Endothelial cell of umbilical vein (primary cell): ENCODE data around the gene MYO1F. TPM values are rescaled to one million over a fixed set of nuclear protein-coding genes. Genes with fewer than 3 reads are reported as not detected.
A peak's percentile ranks its signal among the peaks of the same experiment; 100 is the strongest.

Source experiments
- BruUV-seq: library from RNA; stranded (reverse); fragments of 400-500 nt; replicated peaks from 2 replicates; lab custom pipeline; 2021; lab: Mats Ljungman, UMichigan
- CTCF ChIA-PET: fragments of 300-600, 350-600 bp; sonication (Branson Sonifier 250); formaldehyde crosslinking; loops from one replicate; lab custom pipeline; 2021; ENCODE audit warnings: antibody characterized with exemption, inconsistent platforms; lab: Charles Lee
- POLR2A ChIA-PET: fragments of 300-600, 350-600 bp; sonication (Branson Sonifier 250); formaldehyde crosslinking; loops from one replicate; lab custom pipeline; 2021; ENCODE audit warnings: antibody characterized with exemption, inconsistent platforms; lab: Charles Lee
- DNase-seq: peaks from one replicate; pipeline ENCODE4 v3.0.0-alpha.2; 2011; ENCODE audit warnings: low read depth, low spot score
- FAIRE-seq: peaks from 2 replicates; lab custom pipeline; 2011; peaks lifted over from hg19 to GRCh38; lab: Jason Lieb, UNC
- H2AFZ ChIP-seq: 2 replicates; pipeline ENCODE4 v1.6.0; 2012; ENCODE audit warnings: low read depth, low read length, control low read depth, inconsistent platforms
- H3K27ac ChIP-seq: 2 replicates; pipeline ENCODE4 v1.5.1; 2011; ENCODE audit warnings: low read depth, mild to moderate bottlenecking, control low read depth, low read length, moderate library complexity; ENCODE audit not compliant: insufficient read depth
- H3K27me3 ChIP-seq, 2 experiments: 2 replicates each; pipeline versions ENCODE4 v1.6.0 to v1.6.1; 2011; ENCODE audit warnings: low read length in 2 of 2, mixed read lengths in 1 of 2; ENCODE audit not compliant: control insufficient read depth in 2 of 2, insufficient read depth in 2 of 2
- H3K36me3 ChIP-seq, 2 experiments: 2 replicates in 1 of 2; 3 replicates in 1 of 2; pipeline ENCODE4 v1.5.1; 2011; ENCODE audit warnings: low read length in 2 of 2, mild to moderate bottlenecking in 1 of 2, moderate library complexity in 1 of 2; ENCODE audit not compliant: control insufficient read depth in 2 of 2, insufficient read depth in 2 of 2; ENCODE audit errors: extremely low read depth in 1 of 2
- H3K4me1 ChIP-seq: 3 replicates; pipeline ENCODE4 v1.5.1; 2011; ENCODE audit warnings: mild to moderate bottlenecking, low read length; ENCODE audit not compliant: control insufficient read depth, insufficient read depth; ENCODE audit errors: extremely low read depth
- H3K4me2 ChIP-seq: 2 replicates; pipeline ENCODE4 v1.6.1; 2011; ENCODE audit warnings: low read length, control low read depth, mixed read lengths; ENCODE audit not compliant: insufficient read depth
- H3K4me3 ChIP-seq, 3 experiments: fragments of 200-600 bp in 1 of 3; sonication (generic), shearing (Covaris generic) in 1 of 3; replicated peaks in 1 of 3; 2 replicates each; pipeline ENCODE4 v1.5.1; 2011 to 2016; ENCODE audit warnings: control low read depth in 3 of 3, low read length in 3 of 3, mild to moderate bottlenecking in 2 of 3, inconsistent platforms in 1 of 3, low read depth in 1 of 3, moderate library complexity in 1 of 3; ENCODE audit not compliant: insufficient read depth in 1 of 3
- H3K79me2 ChIP-seq: 2 replicates; pipeline ENCODE4 v1.6.0; 2012; ENCODE audit warnings: low read length, inconsistent platforms; ENCODE audit not compliant: control insufficient read depth, insufficient read depth
- H3K9ac ChIP-seq: replicated peaks from 2 replicates; pipeline ENCODE3; 2011; ENCODE audit warnings: low read length, control low read depth; ENCODE audit not compliant: insufficient read depth; ENCODE audit errors: extremely low read depth
- H3K9me1 ChIP-seq: replicated peaks from 3 replicates; pipeline ENCODE4 v1.6.0; 2011; ENCODE audit warnings: mild to moderate bottlenecking, low read length; ENCODE audit not compliant: control insufficient read depth, insufficient read depth; ENCODE audit errors: extremely low read depth
- H3K9me3 ChIP-seq: replicated peaks from 2 replicates; pipeline ENCODE4 v1.5.1; 2012; ENCODE audit warnings: low read length, inconsistent platforms; ENCODE audit not compliant: control insufficient read depth, insufficient read depth
- H4K20me1 ChIP-seq: replicated peaks from 2 replicates; pipeline ENCODE3; 2011; ENCODE audit warnings: mild to moderate bottlenecking, low read length; ENCODE audit not compliant: control insufficient read depth, insufficient read depth; ENCODE audit errors: extremely low read depth
- CTCF ChIP-seq, 2 donors: IDR thresholded peaks; 1 replicate in 1 of 2; 2 replicates in 1 of 2; pipeline ENCODE4 v1.5.1; 2011; ENCODE audit warnings: low read length in 2 of 2, mild to moderate bottlenecking in 2 of 2, moderate library complexity in 2 of 2, control low read depth in 1 of 2, inconsistent platforms in 1 of 2, low read depth in 1 of 2; ENCODE audit not compliant: insufficient read depth in 1 of 2; ENCODE audit errors: extremely low read depth in 1 of 2
- EZH2 ChIP-seq: IDR thresholded peaks from 2 replicates; pipeline ENCODE4 v1.6.1; 2012; ENCODE audit warnings: borderline replicate concordance, low read depth, mild to moderate bottlenecking, moderate library complexity, low read length, inconsistent platforms; ENCODE audit not compliant: severe bottlenecking
- FOS ChIP-seq: IDR thresholded peaks from 2 replicates; pipeline ENCODE4 v1.6.1; 2011; ENCODE audit warnings: mild to moderate bottlenecking, low read length, moderate library complexity, borderline replicate concordance; ENCODE audit not compliant: insufficient read depth
- GATA2 ChIP-seq: IDR thresholded peaks from 2 replicates; pipeline ENCODE4 v1.7.0; 2011; ENCODE audit warnings: low read depth, mild to moderate bottlenecking, moderate library complexity, mixed read lengths, low read length; ENCODE audit not compliant: insufficient read length, insufficient read depth
- JUN ChIP-seq: IDR thresholded peaks from 2 replicates; pipeline ENCODE4 v1.6.1; 2011; ENCODE audit warnings: borderline replicate concordance, low read depth; ENCODE audit not compliant: insufficient read length, insufficient read depth
- MAX ChIP-seq: IDR thresholded peaks from 2 replicates; pipeline ENCODE4 v1.6.1; 2011; ENCODE audit not compliant: insufficient read depth, insufficient read length
- MYC ChIP-seq: IDR thresholded peaks from one replicate; pipeline ENCODE4 v1.6.1; 2011; ENCODE audit warnings: mild to moderate bottlenecking, low read depth, low read length
- POLR2A ChIP-seq: IDR thresholded peaks from 2 replicates; pipeline ENCODE4 v1.6.1; 2012; ENCODE audit warnings: low read depth, mild to moderate bottlenecking, control low read depth, low read length
- POLR2AphosphoS5 ChIP-seq: IDR thresholded peaks from 2 replicates; pipeline ENCODE4 v1.6.1; 2012; ENCODE audit warnings: low read depth, mild to moderate bottlenecking, control low read depth, low read length, moderate library complexity; ENCODE audit not compliant: insufficient read depth
- dilution Hi-C: fragments of 300-500 bp; cut with MboI; formaldehyde crosslinking; loops from one replicate; pipeline ENCODE4 v1.15.0; 2019; ENCODE audit warnings: low sequenced_read_pairs; ENCODE audit not compliant: extremely low pct_ligation_motif_present
- intact Hi-C: fragments of 100-400 bp; cut with micrococcal nuclease; formaldehyde crosslinking; loops from one replicate; pipeline ENCODE4 v1.10.0; 2022
- polyA plus RNA-seq, 4 experiments: library from polyadenylated mRNA; depleted of rRNA in 3 of 4; stranded (reverse) in 3 of 4; unstranded in 1 of 4; fragments of >200 nt; gene quantifications; 2 replicates each; pipeline versions ENCODE4 v1.2.1 to v1.2.3, GENCODE V29; 2011 to 2012; ENCODE audit warnings: missing spikeins in 1 of 4
- total RNA-seq: library from RNA; stranded (reverse); gene quantifications from 2 replicates; pipeline ENCODE4 v1.2.3, GENCODE V29; 2021

MYO1F gene
- total and polyA plus RNA-seq, 2 donors (not counting 3 experiments of a cell fraction or from before 2014, with no cell fraction given) = 0.22 to 0.39 TPM

GRCh38 chr19:8486661-8487136 lies 90.5 kb downstream of the MYO1F start:
- dilution Hi-C loops = no loop called here
- intact Hi-C loops = no loop called here
- H3K9me3 ChIP-seq = no peaks in the 10 kb centered on the region
- TF ChIP-seq JUN (no peak), GATA2 (no peak), MAX (no peak), POLR2AphosphoS5 (no peak), FOS (no peak)
- H2AFZ ChIP-seq = no peak overlapping the region
- H3K9ac ChIP-seq = no peak overlapping the region
- H3K4me3 ChIP-seq = no peak overlapping the region
- FAIRE-seq = no peak
- no TSS peak for BruUV-seq
- POLR2A ChIA-PET = no interaction called here
- H4K20me1 ChIP-seq = peaks cover 2% of the 10 kb centered on the region
- peaks cover 37 to 59% of the 10 kb centered on the region in 2 experiments for H3K36me3 ChIP-seq
- no peak for DNase-seq
- H3K27me3 ChIP-seq = no peaks in the 10 kb centered on the region
- H3K27ac ChIP-seq = no peak overlapping the region
- no peaks in the 10 kb centered on the region for H3K4me1 ChIP-seq
- CTCF ChIA-PET = no interaction called here
- H3K79me2 ChIP-seq = peaks cover 14% of the 10 kb centered on the region
- H3K9me1 ChIP-seq = no peaks in the 10 kb centered on the region
- H3K4me2 ChIP-seq = no peak overlapping the region

- ChIA-PET POLR2A (no interaction called here), CTCF (no interaction called here)
- Histone ChIP-seq H3K4me1 (no peaks in the 10 kb centered on the region), H2AFZ (no peak overlapping the region), H4K20me1 (peaks cover 2% of the 10 kb centered on the region), H3K36me3 (peaks cover 37 to 67% of the 10 kb centered on the region in 2 experiments), H3K9me3 (no peaks in the 10 kb centered on the region), H3K4me3 (no peak overlapping the region), H3K9me1 (no peaks in the 10 kb centered on the region), H3K27me3 (no peaks in the 10 kb centered on the region), H3K79me2 (peaks cover 22% of the 10 kb centered on the region), H3K9ac (no peak overlapping the region), H3K27ac (no peak overlapping the region), H3K4me2 (no peak overlapping the region)
- dilution Hi-C loops = no loop called here
- FAIRE-seq = no peak
- DNase-seq = no peak
- intact Hi-C loops = no loop called here
- BruUV-seq = TSS peak; percentile 42
- TF ChIP-seq MYC = no peak
- no peak for TF ChIP-seq POLR2A
- no peak for TF ChIP-seq FOS
- TF ChIP-seq CTCF (IDR thresholded peaks at IDR 0.05; ENCODE audit: extremely low read depth in 1 of 2, insufficient read depth in 1 of 2, low read depth in 1 of 2, low read length in 2 of 2) = no peak
- TF ChIP-seq EZH2 = no peak
- no peak for TF ChIP-seq JUN
- no peak for TF ChIP-seq MAX
- TF ChIP-seq GATA2 = no peak
- no peak for TF ChIP-seq POLR2AphosphoS5
Measured at GRCh38 chr19:8485561-8486371, 91.5 kb downstream of the MYO1F start.
